HUDEP-2 (cell line): ENCODE results near the gene SMO.
A peak's percentile ranks its signal among the peaks of the same experiment; 100 is the strongest.
"Not testable (repeated sequence)": the region's sequence is repeated elsewhere in the genome, so short reads cannot be mapped to it uniquely, and the experiment has no call there.

Experiments
- DNase-seq, 76 experiments: peaks; one replicate each; lab custom pipeline; 2025; ENCODE audit not compliant: unreplicated experiment in 76 of 76; lab: John Stamatoyannopoulos, UW

Gene SMO

DNA sequence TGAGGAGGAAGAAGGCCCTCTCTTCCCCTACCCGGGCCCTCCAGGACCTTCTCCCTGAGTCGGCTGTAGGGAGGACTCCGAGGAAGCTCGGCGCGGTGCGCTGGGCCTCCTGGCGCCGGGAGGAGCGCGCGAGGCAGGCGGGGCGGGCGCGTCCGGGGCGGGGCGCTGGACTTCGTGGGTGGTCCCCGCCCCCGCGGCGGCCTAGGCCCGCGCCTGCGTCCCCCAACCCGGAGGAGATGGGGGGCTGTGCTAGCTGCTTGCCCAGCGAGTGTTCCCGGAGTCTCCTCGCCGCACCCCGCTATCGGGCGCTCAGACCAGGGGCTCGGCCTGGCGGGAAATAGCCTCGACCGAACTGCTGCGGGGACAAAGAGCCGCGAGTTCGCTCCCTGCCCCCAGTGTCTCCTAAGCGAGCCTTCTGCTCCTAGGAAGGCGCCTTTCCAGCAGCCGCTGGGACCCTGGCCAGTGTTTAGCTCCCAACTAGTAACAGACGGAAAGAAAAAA, 19.2 kb upstream of the SMO start:
- peak in 1 of 76 experiments; percentile 5 for DNase-seq

DNA sequence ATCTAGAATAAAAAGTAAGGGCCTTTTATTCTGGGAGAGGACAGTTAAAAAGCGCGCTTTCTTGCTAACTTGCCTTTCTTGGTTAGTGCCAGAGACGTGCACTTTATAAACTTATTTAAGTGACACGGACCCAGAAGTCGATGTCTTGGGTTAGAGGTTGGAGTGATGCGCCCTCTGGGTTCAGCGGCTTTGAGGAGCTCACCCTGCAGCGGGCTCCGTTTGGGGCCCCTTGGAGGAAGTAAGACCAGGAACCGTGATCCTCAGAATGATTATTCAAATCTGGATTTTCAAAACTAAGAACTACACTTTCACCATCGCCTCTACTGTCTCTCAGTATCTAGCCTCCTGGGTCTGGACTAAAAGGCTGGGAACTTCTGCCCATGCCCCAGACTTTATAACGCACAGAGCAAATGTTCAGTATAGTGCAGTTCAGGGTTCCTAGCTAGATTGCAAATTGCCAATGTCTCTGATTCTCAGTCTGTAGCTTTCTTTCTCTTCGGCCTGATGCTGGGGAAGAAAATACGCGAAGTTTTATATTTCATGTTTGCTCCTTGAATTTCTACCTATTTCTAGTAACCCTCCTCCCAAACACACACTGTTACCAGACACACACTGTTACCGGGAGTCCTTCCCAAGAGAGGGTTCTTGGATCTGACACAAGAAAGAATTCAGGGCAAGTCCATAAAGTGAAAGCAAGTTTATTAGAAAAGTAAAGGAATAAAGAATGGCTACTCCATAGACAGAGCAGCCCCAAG, 18.6 kb upstream of the SMO start:
- no peak for DNase-seq

- no peak for DNase-seq
These were observed 17.9 kb upstream of the SMO start for GRCh38 chr7:129170441-129171021.

DNA sequence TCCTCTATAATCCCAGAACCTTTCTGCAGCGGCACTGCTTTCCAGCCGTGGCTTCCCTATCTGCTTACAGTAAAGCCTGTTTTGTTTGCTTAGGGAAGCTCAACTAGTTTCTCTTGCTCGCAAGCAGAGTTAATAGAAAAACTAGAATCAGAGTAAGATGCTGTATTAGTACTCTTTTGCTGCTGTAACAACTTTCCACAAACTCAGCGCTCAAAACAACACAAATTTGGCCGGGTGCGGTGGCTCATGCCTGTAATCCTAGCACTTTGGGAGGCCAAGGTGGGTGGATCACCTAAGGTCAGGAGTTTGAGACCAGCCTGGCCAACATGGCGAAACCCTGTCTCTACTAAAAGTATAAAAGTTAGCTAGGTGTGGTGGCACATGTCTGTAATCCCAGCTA, 14.6 kb upstream of the SMO start:
- not testable (repeated sequence) for DNase-seq

DNA sequence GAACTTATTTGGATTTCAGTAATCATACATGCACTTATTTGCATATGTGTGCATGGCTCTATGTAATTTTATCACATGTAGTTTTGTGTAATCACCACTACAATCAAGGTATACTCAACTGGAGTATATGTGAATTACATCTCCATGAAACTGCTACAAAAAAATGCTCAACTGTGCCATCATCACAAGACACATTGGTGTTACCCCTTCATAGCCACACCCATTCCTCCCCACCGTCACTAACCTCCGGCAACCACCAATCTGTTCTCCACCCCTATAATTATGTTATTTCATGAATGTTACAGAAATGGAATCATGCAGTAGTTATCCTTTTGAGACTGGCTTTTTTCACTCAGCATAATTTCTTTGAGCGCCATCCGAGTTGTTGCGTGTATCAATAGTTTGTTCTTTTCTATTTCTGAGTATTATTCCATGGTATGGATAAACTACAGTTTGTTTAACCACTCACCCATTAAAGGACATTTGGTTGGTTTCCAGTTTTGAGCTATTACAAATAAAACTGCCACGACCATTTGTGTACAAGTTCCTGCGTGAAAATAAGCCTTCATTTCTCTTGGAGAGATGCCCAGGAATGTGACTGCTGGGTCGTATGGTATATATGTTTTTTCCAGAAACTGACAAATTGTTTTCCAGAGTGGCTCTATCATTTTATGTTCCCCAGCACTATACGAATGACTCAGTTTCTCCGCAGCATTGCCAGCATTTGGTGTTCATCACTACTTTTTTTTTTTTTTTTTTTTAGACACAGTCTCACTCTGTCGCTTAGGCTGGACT, 11.3 kb upstream of the SMO start:
- no peak for DNase-seq

- DNase-seq, result no peak
These were observed 3.3 kb upstream of the SMO start for GRCh38 chr7:129184981-129185670.

DNA sequence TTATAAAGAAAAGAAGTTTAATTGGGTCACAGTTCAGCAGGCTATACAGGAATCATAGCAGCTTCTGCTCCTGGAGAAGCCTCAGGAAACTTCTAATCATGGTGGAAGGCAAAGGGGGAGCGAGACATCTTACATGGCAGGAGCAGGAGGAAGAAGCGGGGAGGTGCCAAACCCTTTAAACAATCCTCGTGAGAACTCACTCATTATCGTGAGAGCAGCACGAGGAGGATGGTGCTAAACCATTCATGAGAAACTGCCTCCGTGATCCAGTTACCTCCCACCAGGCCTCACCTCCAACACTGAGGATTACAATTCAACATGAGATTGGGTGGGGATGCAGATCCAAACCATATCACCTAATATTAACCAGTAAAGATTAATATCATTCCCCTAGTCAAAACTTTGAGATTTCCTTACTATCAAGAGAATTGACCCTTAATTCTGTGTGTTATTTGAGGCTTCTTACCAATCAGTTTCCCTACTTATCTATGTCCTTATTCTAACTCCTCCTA, 1.6 kb upstream of the SMO start:
- DNase-seq, result no peak

GRCh38 chr7:129187681-129188371, 607 bp upstream of the SMO start:
- no peak for DNase-seq

DNA sequence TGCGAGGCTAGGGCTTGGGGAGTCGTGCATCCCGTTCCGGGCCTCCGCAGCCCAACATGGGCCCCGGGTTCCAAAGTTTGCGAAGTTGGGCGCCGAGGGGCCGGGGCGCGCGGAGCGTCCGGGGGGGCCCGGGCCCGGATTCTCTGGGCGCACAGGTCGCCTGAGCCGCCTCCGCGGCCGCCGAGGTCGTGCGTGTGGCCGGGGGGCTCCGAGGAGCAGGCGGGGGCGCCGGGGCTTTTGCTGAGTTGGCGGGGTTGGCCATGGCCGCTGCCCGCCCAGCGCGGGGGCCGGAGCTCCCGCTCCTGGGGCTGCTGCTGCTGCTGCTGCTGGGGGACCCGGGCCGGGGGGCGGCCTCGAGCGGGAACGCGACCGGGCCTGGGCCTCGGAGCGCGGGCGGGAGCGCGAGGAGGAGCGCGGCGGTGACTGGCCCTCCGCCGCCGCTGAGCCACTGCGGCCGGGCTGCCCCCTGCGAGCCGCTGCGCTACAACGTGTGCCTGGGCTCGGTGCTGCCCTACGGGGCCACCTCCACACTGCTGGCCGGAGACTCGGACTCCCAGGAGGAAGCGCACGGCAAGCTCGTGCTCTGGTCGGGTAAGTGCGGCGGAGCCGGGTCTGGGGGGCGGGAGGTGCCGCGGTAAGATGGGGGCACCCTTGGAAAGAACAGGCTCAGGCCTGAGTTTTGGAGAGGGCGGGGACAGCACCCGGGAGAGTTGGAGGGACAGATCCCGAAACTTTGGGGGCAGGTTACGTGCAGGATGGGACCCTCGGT, 643 bp downstream of the SMO start:
- no peak for DNase-seq

- DNase-seq, result no peak
These were observed 1.4 kb downstream of the SMO start for GRCh38 chr7:129189661-129190310.

GRCh38 chr7:129191272-129191671, 2.8 kb downstream of the SMO start:
- no peak for DNase-seq

- DNase-seq, result no peak
These were observed 5.5 kb downstream of the SMO start for GRCh38 chr7:129193892-129194291.

GRCh38 chr7:129197771-129198170, 9.3 kb downstream of the SMO start:
- DNase-seq, result no peak

- DNase-seq, result no peak
These were observed 11.0 kb downstream of the SMO start for GRCh38 chr7:129199406-129199805.

- DNase-seq, result no peak
These were observed 13.8 kb downstream of the SMO start for GRCh38 chr7:129202058-129202777.

- DNase-seq, result no peak
These were observed 14.8 kb downstream of the SMO start for GRCh38 chr7:129203050-129203741.

GRCh38 chr7:129205126-129205818, 16.8 kb downstream of the SMO start:
- DNase-seq, result no peak
